HCT116 (cell line): ENCODE results near the gene IL18R1. TPM values are rescaled to one million over a fixed set of nuclear protein-coding genes. Genes with fewer than 3 reads are reported as not detected.

Source experiments
- ATAC-seq: fragments of 200-7000 bp; cut with Tn5 transposase; 2 replicates; pipeline ENCODE4 v1.9.1; 2020; ENCODE audit warnings: mild to moderate bottlenecking, moderate library complexity
- BruUV-seq: library from RNA; stranded (reverse); fragments of 400-500 nt; replicated peaks from 2 replicates; lab custom pipeline; 2021; lab: Mats Ljungman, UMichigan
- CTCF ChIA-PET: fragments of 300-600 bp; sonication (Branson Sonifier 250); formaldehyde crosslinking; loops from one replicate; lab custom pipeline; 2021; ENCODE audit warnings: antibody characterized with exemption; lab: Charles Lee
- POLR2A ChIA-PET: fragments of 300-600, 350-600 bp; sonication (Branson Sonifier 250); formaldehyde crosslinking; loops from one replicate; lab custom pipeline; 2021; ENCODE audit warnings: antibody characterized with exemption; lab: Charles Lee
- RAD21 ChIA-PET, 2 experiments: fragments of 300-600 bp; sonication (Branson Sonifier 250); formaldehyde crosslinking; loops; one replicate each; lab custom pipeline; 2023; ENCODE audit warnings: low total read pairs in 2 of 2; ENCODE audit not compliant: uncharacterized antibody in 2 of 2, unreplicated experiment in 2 of 2, low non-redundant PET in 1 of 2; lab: Charles Lee
- DNase-seq: peaks from one replicate; pipeline ENCODE4 v3.0.0-alpha.2; 2010; ENCODE audit warnings: low read depth, low spot score
- H2AFZ ChIP-seq: fragments of 200-600 bp; shearing (Covaris generic), sonication (generic); 2 replicates; pipeline ENCODE4 v1.6.1; 2017; ENCODE audit warnings: low read depth, mixed run types, mixed read lengths, antibody characterized with exemption, low read length; ENCODE audit not compliant: poor library complexity, severe bottlenecking
- H3K27ac ChIP-seq: 2 replicates; pipeline ENCODE4 v1.5.1; 2012; ENCODE audit warnings: low read depth, low read length
- H3K27me3 ChIP-seq: fragments of 200-600 bp; sonication (generic); 2 replicates; pipeline ENCODE4 v1.6.1; 2016; ENCODE audit warnings: mixed run types, low read length, mixed read lengths; ENCODE audit not compliant: insufficient read depth
- H3K36me3 ChIP-seq, 2 experiments: fragments of 200-500 bp in 1 of 2; fragments of 200-600 bp in 1 of 2; sonication (Bioruptor generic) in 1 of 2; sonication (generic) in 1 of 2; 2 replicates each; pipeline versions ENCODE4 v1.5.1 to v1.6.1; 2014 to 2016; ENCODE audit warnings: low read length in 2 of 2, inconsistent platforms in 1 of 2, mixed read lengths in 1 of 2, mixed run types in 1 of 2; ENCODE audit not compliant: insufficient read depth in 2 of 2, control insufficient read depth in 1 of 2
- H3K4me1 ChIP-seq, 2 experiments: fragments of 200-600 bp in 1 of 2; sonication (generic) in 1 of 2; 2 replicates each; pipeline versions ENCODE4 v1.5.1 to v1.6.1; 2012 to 2017; ENCODE audit warnings: low read length in 2 of 2, inconsistent platforms in 1 of 2, mild to moderate bottlenecking in 1 of 2, mixed read lengths in 1 of 2, mixed run types in 1 of 2, moderate library complexity in 1 of 2; ENCODE audit not compliant: insufficient read depth in 2 of 2, control insufficient read depth in 1 of 2
- H3K4me2 ChIP-seq: fragments of 200-600 bp; sonication (generic); 2 replicates; pipeline ENCODE4 v1.6.1; 2017; ENCODE audit warnings: mixed run types, low read length, mixed read lengths
- H3K4me3 ChIP-seq, 2 experiments: fragments of 200-600 bp in 1 of 2; sonication (generic) in 1 of 2; replicated peaks in 1 of 2; 2 replicates each; pipeline ENCODE4 v1.5.1; 2011 to 2016; ENCODE audit warnings: low read length in 2 of 2, control low read depth in 1 of 2, low read depth in 1 of 2, mild to moderate bottlenecking in 1 of 2, mixed read lengths in 1 of 2, mixed run types in 1 of 2
- H3K79me2 ChIP-seq: fragments of 200-600 bp; sonication (generic); 2 replicates; pipeline ENCODE4 v1.6.1; 2017; ENCODE audit warnings: mild to moderate bottlenecking, mixed run types, low read length, moderate library complexity, mixed read lengths; ENCODE audit not compliant: insufficient read depth
- H3K9ac ChIP-seq: fragments of 200-600 bp; sonication (generic); 2 replicates; pipeline ENCODE4 v1.6.1; 2016; ENCODE audit warnings: low read length, mixed read lengths
- H3K9me2 ChIP-seq: fragments of 200-600 bp; sonication (generic), shearing (Covaris generic); 2 replicates; pipeline ENCODE4 v1.6.1; 2017; ENCODE audit warnings: mixed run types, mild to moderate bottlenecking, moderate library complexity; ENCODE audit not compliant: insufficient read depth
- H3K9me3 ChIP-seq, 2 experiments: fragments of 200-500 bp in 1 of 2; fragments of 200-600 bp in 1 of 2; sonication (Bioruptor generic) in 1 of 2; sonication (generic) in 1 of 2; 2 replicates each; pipeline ENCODE4 v1.6.1; 2014 to 2017; ENCODE audit warnings: low read length in 2 of 2, mixed read lengths in 2 of 2, inconsistent platforms in 1 of 2, low read depth in 1 of 2, mild to moderate bottlenecking in 1 of 2, mixed run types in 1 of 2, moderate library complexity in 1 of 2; ENCODE audit not compliant: control insufficient read depth in 1 of 2, insufficient read depth in 1 of 2
- H4K20me1 ChIP-seq: fragments of 200-600 bp; sonication (generic), shearing (Covaris generic); 2 replicates; pipeline ENCODE4 v1.6.1; 2017; ENCODE audit warnings: mixed run types, mild to moderate bottlenecking, moderate library complexity; ENCODE audit not compliant: insufficient read depth
- CBX3 ChIP-seq: IDR thresholded peaks from 2 replicates; pipeline ENCODE4 v1.6.1; 2012; ENCODE audit warnings: low read depth
- FOSL1 ChIP-seq: IDR thresholded peaks from 2 replicates; pipeline ENCODE4 v1.6.1; 2012; ENCODE audit warnings: low read depth
- JUND ChIP-seq: IDR thresholded peaks from 2 replicates; pipeline ENCODE4 v1.6.1; 2012
- POLR2A ChIP-seq: IDR thresholded peaks from 2 replicates; pipeline ENCODE4 v1.7.0; 2011; ENCODE audit warnings: borderline replicate concordance; ENCODE audit not compliant: insufficient read depth, insufficient read length; ENCODE audit errors: extremely low read depth
- POLR2AphosphoS5 ChIP-seq: IDR thresholded peaks from 2 replicates; pipeline ENCODE4 v1.6.1; 2011; ENCODE audit warnings: mild to moderate bottlenecking, low read depth, low read length, moderate library complexity
- RAD21 ChIP-seq: IDR thresholded peaks from 2 replicates; pipeline ENCODE4 v1.6.1; 2012; ENCODE audit warnings: low read depth, mild to moderate bottlenecking
- SIN3A ChIP-seq: IDR thresholded peaks from 2 replicates; pipeline ENCODE4 v1.6.1; 2012; ENCODE audit warnings: low read depth
- SP1 ChIP-seq: IDR thresholded peaks from 2 replicates; pipeline ENCODE4 v1.6.1; 2012; ENCODE audit warnings: low read depth
- SRF ChIP-seq: IDR thresholded peaks from 2 replicates; pipeline ENCODE4 v1.6.1; 2012; ENCODE audit warnings: low read depth
- intact Hi-C: fragments of 100-400 bp; cut with micrococcal nuclease; formaldehyde crosslinking; loops from 2 replicates; pipeline ENCODE4 v1.10.0; 2022
- total RNA-seq: library from RNA; stranded (reverse); gene quantifications from one replicate; pipeline ENCODE4 v1.2.1, GENCODE V29; 2021; ENCODE audit not compliant: unreplicated experiment
- TF ChIP-seq, protein P1 (sequence below): IDR thresholded peaks from 2 replicates; pipeline ENCODE4 v1.6.1; 2012
- TF ChIP-seq, protein P2 (sequence below): IDR thresholded peaks from 2 replicates; pipeline ENCODE4 v1.6.1; 2012
- TF ChIP-seq, protein P3 (sequence below): IDR thresholded peaks from 2 replicates; pipeline ENCODE4 v1.6.1; 2012; ENCODE audit warnings: low read depth

IL18R1 gene
- total RNA-seq, 1 experiment from 2014 or later: 1.5 TPM

DNA sequence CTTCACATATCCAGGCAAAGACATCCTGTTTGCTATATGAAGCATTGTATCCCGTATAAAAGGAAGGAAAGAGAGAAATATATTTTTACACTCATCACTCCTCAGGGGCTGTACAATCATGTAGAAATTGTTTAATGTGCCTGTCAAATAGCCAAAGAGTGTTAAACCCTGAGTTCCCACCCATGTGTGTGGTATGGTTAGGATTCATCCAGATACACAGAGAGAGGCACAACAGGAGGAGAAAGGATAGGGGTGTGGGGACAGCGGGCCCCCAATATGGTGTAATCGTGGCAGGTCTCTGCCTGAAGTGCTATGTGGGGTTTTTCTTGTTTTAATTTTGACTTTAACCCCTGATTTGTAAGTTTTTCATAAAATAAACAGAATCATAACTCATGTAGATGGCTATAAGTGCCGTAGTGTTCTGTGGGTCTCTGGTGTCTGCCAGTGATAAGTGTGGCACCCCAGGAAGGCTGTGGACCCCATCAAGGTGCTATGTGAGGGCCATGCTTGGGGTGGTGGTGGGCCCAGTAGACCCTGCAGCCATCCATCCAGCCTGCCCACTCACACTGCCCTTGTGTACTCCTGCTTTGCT is 10.2 kb upstream of the IL18R1 start:
- BruUV-seq: no TSS peak
- Histone ChIP-seq H3K27me3 (no peaks in the 10 kb centered on the region; the same call in 1 of the 2 replicates), H3K9me3 (no peaks in the 10 kb centered on the region), H3K4me3 (no peak overlapping the region), H3K4me1 (no peaks in the 10 kb centered on the region), H3K4me2 (no peak overlapping the region), H4K20me1 (no peaks in the 10 kb centered on the region), H3K27ac (no peak overlapping the region), H3K79me2 (no peaks in the 10 kb centered on the region), H3K36me3 (no peaks in the 10 kb centered on the region), H2AFZ (no peak overlapping the region), H3K9me2 (no peaks in the 10 kb centered on the region), H3K9ac (no peak overlapping the region)
- CTCF ChIA-PET: no interaction called here
- RAD21 ChIA-PET: no interaction called here
- DNase-seq (no peak), ATAC-seq (no peak)
- intact Hi-C loops: no loop called here
- no peak for TF ChIP-seq SIN3A
- TF ChIP-seq CBX3: no peak
- no peak for TF ChIP-seq SRF
- no peak for TF ChIP-seq SP1
- TF ChIP-seq FOSL1: no peak
- TF ChIP-seq POLR2A: no peak
- no peak for TF ChIP-seq RAD21
- TF ChIP-seq JUND: no peak
- TF ChIP-seq, protein P1, sequence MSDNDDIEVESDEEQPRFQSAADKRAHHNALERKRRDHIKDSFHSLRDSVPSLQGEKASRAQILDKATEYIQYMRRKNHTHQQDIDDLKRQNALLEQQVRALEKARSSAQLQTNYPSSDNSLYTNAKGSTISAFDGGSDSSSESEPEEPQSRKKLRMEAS: no peak
- TF ChIP-seq POLR2AphosphoS5: no peak
- TF ChIP-seq, protein P2, sequence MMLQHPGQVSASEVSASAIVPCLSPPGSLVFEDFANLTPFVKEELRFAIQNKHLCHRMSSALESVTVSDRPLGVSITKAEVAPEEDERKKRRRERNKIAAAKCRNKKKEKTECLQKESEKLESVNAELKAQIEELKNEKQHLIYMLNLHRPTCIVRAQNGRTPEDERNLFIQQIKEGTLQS: no peak
- TF ChIP-seq, protein P3, sequence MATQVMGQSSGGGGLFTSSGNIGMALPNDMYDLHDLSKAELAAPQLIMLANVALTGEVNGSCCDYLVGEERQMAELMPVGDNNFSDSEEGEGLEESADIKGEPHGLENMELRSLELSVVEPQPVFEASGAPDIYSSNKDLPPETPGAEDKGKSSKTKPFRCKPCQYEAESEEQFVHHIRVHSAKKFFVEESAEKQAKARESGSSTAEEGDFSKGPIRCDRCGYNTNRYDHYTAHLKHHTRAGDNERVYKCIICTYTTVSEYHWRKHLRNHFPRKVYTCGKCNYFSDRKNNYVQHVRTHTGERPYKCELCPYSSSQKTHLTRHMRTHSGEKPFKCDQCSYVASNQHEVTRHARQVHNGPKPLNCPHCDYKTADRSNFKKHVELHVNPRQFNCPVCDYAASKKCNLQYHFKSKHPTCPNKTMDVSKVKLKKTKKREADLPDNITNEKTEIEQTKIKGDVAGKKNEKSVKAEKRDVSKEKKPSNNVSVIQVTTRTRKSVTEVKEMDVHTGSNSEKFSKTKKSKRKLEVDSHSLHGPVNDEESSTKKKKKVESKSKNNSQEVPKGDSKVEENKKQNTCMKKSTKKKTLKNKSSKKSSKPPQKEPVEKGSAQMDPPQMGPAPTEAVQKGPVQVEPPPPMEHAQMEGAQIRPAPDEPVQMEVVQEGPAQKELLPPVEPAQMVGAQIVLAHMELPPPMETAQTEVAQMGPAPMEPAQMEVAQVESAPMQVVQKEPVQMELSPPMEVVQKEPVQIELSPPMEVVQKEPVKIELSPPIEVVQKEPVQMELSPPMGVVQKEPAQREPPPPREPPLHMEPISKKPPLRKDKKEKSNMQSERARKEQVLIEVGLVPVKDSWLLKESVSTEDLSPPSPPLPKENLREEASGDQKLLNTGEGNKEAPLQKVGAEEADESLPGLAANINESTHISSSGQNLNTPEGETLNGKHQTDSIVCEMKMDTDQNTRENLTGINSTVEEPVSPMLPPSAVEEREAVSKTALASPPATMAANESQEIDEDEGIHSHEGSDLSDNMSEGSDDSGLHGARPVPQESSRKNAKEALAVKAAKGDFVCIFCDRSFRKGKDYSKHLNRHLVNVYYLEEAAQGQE: no peak
- POLR2A ChIA-PET: no interaction called here
